Adrenal gland (tissue), 5 donors: Measurements from ENCODE around the gene CNNM2.

Source experiments
- POLR2A ChIP-seq, 2 donors: fragments of 450-650 bp; IDR thresholded peaks; one replicate each; pipeline ENCODE4 v1.6.1; 2017; ENCODE audit warnings: antibody characterized with exemption in 2 of 2, mild to moderate bottlenecking in 2 of 2, moderate library complexity in 1 of 2
- TF ChIP-seq, protein P1 (sequence below), 6 experiments: fragments of 450-650 bp in 4 of 6; fragments of 200-600 bp in 2 of 6; sonication (generic) in 1 of 6; IDR thresholded peaks; 1 replicate in 5 of 6; 2 replicates in 1 of 6; pipeline versions ENCODE4 v1.5.1 to v1.8.0; 2016 to 2021; ENCODE audit warnings: antibody characterized with exemption in 6 of 6, mild to moderate bottlenecking in 2 of 6, moderate library complexity in 1 of 6
- donor health status: DM: no; HTN: no; CAD: no.

- TF ChIP-seq POLR2A (IDR thresholded peaks at IDR 0.05) = no peak
- TF ChIP-seq, protein P1, sequence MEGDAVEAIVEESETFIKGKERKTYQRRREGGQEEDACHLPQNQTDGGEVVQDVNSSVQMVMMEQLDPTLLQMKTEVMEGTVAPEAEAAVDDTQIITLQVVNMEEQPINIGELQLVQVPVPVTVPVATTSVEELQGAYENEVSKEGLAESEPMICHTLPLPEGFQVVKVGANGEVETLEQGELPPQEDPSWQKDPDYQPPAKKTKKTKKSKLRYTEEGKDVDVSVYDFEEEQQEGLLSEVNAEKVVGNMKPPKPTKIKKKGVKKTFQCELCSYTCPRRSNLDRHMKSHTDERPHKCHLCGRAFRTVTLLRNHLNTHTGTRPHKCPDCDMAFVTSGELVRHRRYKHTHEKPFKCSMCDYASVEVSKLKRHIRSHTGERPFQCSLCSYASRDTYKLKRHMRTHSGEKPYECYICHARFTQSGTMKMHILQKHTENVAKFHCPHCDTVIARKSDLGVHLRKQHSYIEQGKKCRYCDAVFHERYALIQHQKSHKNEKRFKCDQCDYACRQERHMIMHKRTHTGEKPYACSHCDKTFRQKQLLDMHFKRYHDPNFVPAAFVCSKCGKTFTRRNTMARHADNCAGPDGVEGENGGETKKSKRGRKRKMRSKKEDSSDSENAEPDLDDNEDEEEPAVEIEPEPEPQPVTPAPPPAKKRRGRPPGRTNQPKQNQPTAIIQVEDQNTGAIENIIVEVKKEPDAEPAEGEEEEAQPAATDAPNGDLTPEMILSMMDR (IDR thresholded peaks at IDR 0.05) = no peak
These were observed 129.3 kb downstream of the CNNM2 start for GRCh38 chr10:103047381-103047780.
